ENCODE data around the gene TENT5C. TPM values are rescaled to one million over a fixed set of nuclear protein-coding genes. Genes with fewer than 3 reads are reported as not detected.

TENT5C gene
- polyA plus RNA-seq, 1 experiment: 1.9 TPM

- TF ChIP-seq CTCF (IDR thresholded peaks at IDR 0.05; ENCODE audit: insufficient read depth, low read depth, low read length): no peak
- DNase-seq (ENCODE audit: low read depth): no peak
- Histone ChIP-seq H3K36me3 (ENCODE audit: control insufficient read depth, insufficient read depth, low read length) (no peaks in the 10 kb centered on the region), H3K4me3 (ENCODE audit: low read depth, low read length) (no peak overlapping the region), H3K27me3 (ENCODE audit: control insufficient read depth, insufficient read depth, low read length) (no peaks in the 10 kb centered on the region; the same call in 1 of the 2 replicates)
- ChIA-PET CTCF (interaction anchor here (0.8 to 1.5 kb wide), 4 partner anchors 13 to 145 kb away, joined by 3 read pairs; no protein-coding TSS in a partner anchor), POLR2A (no interaction called here)
Observed at GRCh38 chr1:117609471-117609911, 3.6 kb downstream of the TENT5C start.

GRCh38 chr1:117610036-117610435, 4.2 kb downstream of the TENT5C start:
- CTCF ChIA-PET: interaction anchor here (0.6 to 1.5 kb wide), 6 partner anchors 12 to 284 kb away, joined by 3 read pairs; no protein-coding TSS in a partner anchor
- DNase-seq (ENCODE audit: low read depth): no peak
- TF ChIP-seq CTCF (IDR thresholded peaks at IDR 0.05; ENCODE audit: insufficient read depth, low read depth, low read length): no peak
- Histone ChIP-seq H3K27me3 (ENCODE audit: control insufficient read depth, insufficient read depth, low read length) (no peaks in the 10 kb centered on the region; the same call in 1 of the 2 replicates), H3K4me3 (ENCODE audit: low read depth, low read length) (no peak overlapping the region), H3K36me3 (ENCODE audit: control insufficient read depth, insufficient read depth, low read length) (no peaks in the 10 kb centered on the region)
- POLR2A ChIA-PET: interaction anchor here (0.6 kb wide), 1 partner anchor 67 kb away, joined by 6 read pairs; no protein-coding TSS in a partner anchor

- POLR2A ChIA-PET: no interaction called here
- Histone ChIP-seq H3K4me3 (ENCODE audit: low read depth, low read length) (no peak overlapping the region), H3K36me3 (ENCODE audit: control insufficient read depth, insufficient read depth, low read length) (no peaks in the 10 kb centered on the region), H3K27me3 (ENCODE audit: control insufficient read depth, insufficient read depth, low read length) (no peaks in the 10 kb centered on the region)
- no peak for DNase-seq (ENCODE audit: low read depth)
- CTCF ChIA-PET: interaction anchor here (1.0 to 1.7 kb wide), 4 partner anchors 23 to 283 kb away, joined by 3 to 4 read pairs (median 3); no protein-coding TSS in a partner anchor
- no peak for TF ChIP-seq CTCF (IDR thresholded peaks at IDR 0.05; ENCODE audit: insufficient read depth, low read depth, low read length)
Observed at GRCh38 chr1:117611121-117611601, 5.3 kb downstream of the TENT5C start.

- no peak for TF ChIP-seq CTCF (IDR thresholded peaks at IDR 0.05; ENCODE audit: insufficient read depth, low read depth, low read length)
- Histone ChIP-seq H3K36me3 (ENCODE audit: control insufficient read depth, insufficient read depth, low read length) (no peaks in the 10 kb centered on the region), H3K27me3 (ENCODE audit: control insufficient read depth, insufficient read depth, low read length) (no peaks in the 10 kb centered on the region), H3K4me3 (ENCODE audit: low read depth, low read length) (no peak overlapping the region)
- POLR2A ChIA-PET: interaction anchor here (1.1 kb wide), 1 partner anchor 21 kb away, joined by 3 read pairs; no protein-coding TSS in a partner anchor
- CTCF ChIA-PET: interaction anchor here (1.0 to 2.1 kb wide), 4 partner anchors 24 to 284 kb away, joined by 3 to 8 read pairs (median 6); no protein-coding TSS in a partner anchor
- no peak for DNase-seq (ENCODE audit: low read depth)
Observed at GRCh38 chr1:117611894-117612483, 6.1 kb downstream of the TENT5C start.

- ChIA-PET CTCF (interaction anchor here (0.9 to 3.0 kb wide), 6 partner anchors 78 to 283 kb away, joined by 3 to 11 read pairs (median 6); no protein-coding TSS in a partner anchor), POLR2A (interaction anchor here (1.1 kb wide), 1 partner anchor 20 kb away, joined by 3 read pairs; no protein-coding TSS in a partner anchor)
- DNase-seq (ENCODE audit: low read depth): peak; percentile 49
- H3K27me3 ChIP-seq (ENCODE audit: control insufficient read depth, insufficient read depth, low read length): no peaks in the 10 kb centered on the region
- no peaks in the 10 kb centered on the region for H3K36me3 ChIP-seq (ENCODE audit: control insufficient read depth, insufficient read depth, low read length)
- TF ChIP-seq CTCF (IDR thresholded peaks at IDR 0.05; ENCODE audit: insufficient read depth, low read depth, low read length): no peak
- no peak overlapping the region for H3K4me3 ChIP-seq (ENCODE audit: low read depth, low read length)
Observed at GRCh38 chr1:117612517-117613248, 6.8 kb downstream of the TENT5C start.
